ENCODE measurements around the gene FRMD4A.

GRCh38 chr10:14102056-14102455 lies 228.7 kb downstream of the FRMD4A start:
- no peak for TF ChIP-seq CTCF (IDR thresholded peaks at IDR 0.05)
- no peak for TF ChIP-seq POLR2A (IDR thresholded peaks at IDR 0.05)
